Endothelial cell of umbilical vein (primary cell): ENCODE results near the gene EPS8L1. TPM values are rescaled to one million over a fixed set of nuclear protein-coding genes. Genes with fewer than 3 reads are reported as not detected.
A peak's percentile ranks its signal among the peaks of the same experiment; 100 is the strongest.

Experiments
- BruUV-seq: library from RNA; stranded (reverse); fragments of 400-500 nt; replicated peaks from 2 replicates; lab custom pipeline; 2021; lab: Mats Ljungman, UMichigan
- CTCF ChIA-PET: fragments of 300-600, 350-600 bp; sonication (Branson Sonifier 250); formaldehyde crosslinking; loops from one replicate; lab custom pipeline; 2021; ENCODE audit warnings: antibody characterized with exemption, inconsistent platforms; lab: Charles Lee
- POLR2A ChIA-PET: fragments of 300-600, 350-600 bp; sonication (Branson Sonifier 250); formaldehyde crosslinking; loops from one replicate; lab custom pipeline; 2021; ENCODE audit warnings: antibody characterized with exemption, inconsistent platforms; lab: Charles Lee
- DNase-seq: peaks from one replicate; pipeline ENCODE4 v3.0.0-alpha.2; 2011; ENCODE audit warnings: low read depth, low spot score
- FAIRE-seq: peaks from 2 replicates; lab custom pipeline; 2011; peaks lifted over from hg19 to GRCh38; lab: Jason Lieb, UNC
- H2AFZ ChIP-seq: 2 replicates; pipeline ENCODE4 v1.6.0; 2012; ENCODE audit warnings: low read depth, low read length, control low read depth, inconsistent platforms
- H3K27ac ChIP-seq: 2 replicates; pipeline ENCODE4 v1.5.1; 2011; ENCODE audit warnings: low read depth, mild to moderate bottlenecking, control low read depth, low read length, moderate library complexity; ENCODE audit not compliant: insufficient read depth
- H3K27me3 ChIP-seq, 2 experiments: 2 replicates each; pipeline versions ENCODE4 v1.6.0 to v1.6.1; 2011; ENCODE audit warnings: low read length in 2 of 2, mixed read lengths in 1 of 2; ENCODE audit not compliant: control insufficient read depth in 2 of 2, insufficient read depth in 2 of 2
- H3K36me3 ChIP-seq, 2 experiments: 2 replicates in 1 of 2; 3 replicates in 1 of 2; pipeline ENCODE4 v1.5.1; 2011; ENCODE audit warnings: low read length in 2 of 2, mild to moderate bottlenecking in 1 of 2, moderate library complexity in 1 of 2; ENCODE audit not compliant: control insufficient read depth in 2 of 2, insufficient read depth in 2 of 2; ENCODE audit errors: extremely low read depth in 1 of 2
- H3K4me1 ChIP-seq: 3 replicates; pipeline ENCODE4 v1.5.1; 2011; ENCODE audit warnings: mild to moderate bottlenecking, low read length; ENCODE audit not compliant: control insufficient read depth, insufficient read depth; ENCODE audit errors: extremely low read depth
- H3K4me2 ChIP-seq: 2 replicates; pipeline ENCODE4 v1.6.1; 2011; ENCODE audit warnings: low read length, control low read depth, mixed read lengths; ENCODE audit not compliant: insufficient read depth
- H3K4me3 ChIP-seq, 3 experiments: fragments of 200-600 bp in 1 of 3; sonication (generic), shearing (Covaris generic) in 1 of 3; replicated peaks in 1 of 3; 2 replicates each; pipeline ENCODE4 v1.5.1; 2011 to 2016; ENCODE audit warnings: control low read depth in 3 of 3, low read length in 3 of 3, mild to moderate bottlenecking in 2 of 3, inconsistent platforms in 1 of 3, low read depth in 1 of 3, moderate library complexity in 1 of 3; ENCODE audit not compliant: insufficient read depth in 1 of 3
- H3K79me2 ChIP-seq: 2 replicates; pipeline ENCODE4 v1.6.0; 2012; ENCODE audit warnings: low read length, inconsistent platforms; ENCODE audit not compliant: control insufficient read depth, insufficient read depth
- H3K9ac ChIP-seq: replicated peaks from 2 replicates; pipeline ENCODE3; 2011; ENCODE audit warnings: low read length, control low read depth; ENCODE audit not compliant: insufficient read depth; ENCODE audit errors: extremely low read depth
- H3K9me1 ChIP-seq: replicated peaks from 3 replicates; pipeline ENCODE4 v1.6.0; 2011; ENCODE audit warnings: mild to moderate bottlenecking, low read length; ENCODE audit not compliant: control insufficient read depth, insufficient read depth; ENCODE audit errors: extremely low read depth
- H3K9me3 ChIP-seq: replicated peaks from 2 replicates; pipeline ENCODE4 v1.5.1; 2012; ENCODE audit warnings: low read length, inconsistent platforms; ENCODE audit not compliant: control insufficient read depth, insufficient read depth
- H4K20me1 ChIP-seq: replicated peaks from 2 replicates; pipeline ENCODE3; 2011; ENCODE audit warnings: mild to moderate bottlenecking, low read length; ENCODE audit not compliant: control insufficient read depth, insufficient read depth; ENCODE audit errors: extremely low read depth
- EZH2 ChIP-seq: IDR thresholded peaks from 2 replicates; pipeline ENCODE4 v1.6.1; 2012; ENCODE audit warnings: borderline replicate concordance, low read depth, mild to moderate bottlenecking, moderate library complexity, low read length, inconsistent platforms; ENCODE audit not compliant: severe bottlenecking
- GATA2 ChIP-seq: IDR thresholded peaks from 2 replicates; pipeline ENCODE4 v1.7.0; 2011; ENCODE audit warnings: low read depth, mild to moderate bottlenecking, moderate library complexity, mixed read lengths, low read length; ENCODE audit not compliant: insufficient read length, insufficient read depth
- JUN ChIP-seq: IDR thresholded peaks from 2 replicates; pipeline ENCODE4 v1.6.1; 2011; ENCODE audit warnings: borderline replicate concordance, low read depth; ENCODE audit not compliant: insufficient read length, insufficient read depth
- MAX ChIP-seq: IDR thresholded peaks from 2 replicates; pipeline ENCODE4 v1.6.1; 2011; ENCODE audit not compliant: insufficient read depth, insufficient read length
- MYC ChIP-seq: IDR thresholded peaks from one replicate; pipeline ENCODE4 v1.6.1; 2011; ENCODE audit warnings: mild to moderate bottlenecking, low read depth, low read length
- POLR2AphosphoS5 ChIP-seq: IDR thresholded peaks from 2 replicates; pipeline ENCODE4 v1.6.1; 2012; ENCODE audit warnings: low read depth, mild to moderate bottlenecking, control low read depth, low read length, moderate library complexity; ENCODE audit not compliant: insufficient read depth
- dilution Hi-C: fragments of 300-500 bp; cut with MboI; formaldehyde crosslinking; loops from one replicate; pipeline ENCODE4 v1.15.0; 2019; ENCODE audit warnings: low sequenced_read_pairs; ENCODE audit not compliant: extremely low pct_ligation_motif_present
- intact Hi-C: fragments of 100-400 bp; cut with micrococcal nuclease; formaldehyde crosslinking; loops from one replicate; pipeline ENCODE4 v1.10.0; 2022
- polyA plus RNA-seq, 4 experiments: library from polyadenylated mRNA; depleted of rRNA in 3 of 4; stranded (reverse) in 3 of 4; unstranded in 1 of 4; fragments of >200 nt; gene quantifications; 2 replicates each; pipeline versions ENCODE4 v1.2.1 to v1.2.3, GENCODE V29; 2011 to 2012; ENCODE audit warnings: missing spikeins in 1 of 4
- total RNA-seq: library from RNA; stranded (reverse); gene quantifications from 2 replicates; pipeline ENCODE4 v1.2.3, GENCODE V29; 2021
- TF ChIP-seq, protein P1 (sequence below), 2 donors: IDR thresholded peaks; 1 replicate in 1 of 2; 2 replicates in 1 of 2; pipeline ENCODE4 v1.5.1; 2011; ENCODE audit warnings: low read length in 2 of 2, mild to moderate bottlenecking in 2 of 2, moderate library complexity in 2 of 2, control low read depth in 1 of 2, inconsistent platforms in 1 of 2, low read depth in 1 of 2; ENCODE audit not compliant: insufficient read depth in 1 of 2; ENCODE audit errors: extremely low read depth in 1 of 2

EPS8L1 gene
- total and polyA plus RNA-seq, 2 donors (not counting 3 experiments of a cell fraction or from before 2014, with no cell fraction given): 15.9 to 28.9 TPM

DNA sequence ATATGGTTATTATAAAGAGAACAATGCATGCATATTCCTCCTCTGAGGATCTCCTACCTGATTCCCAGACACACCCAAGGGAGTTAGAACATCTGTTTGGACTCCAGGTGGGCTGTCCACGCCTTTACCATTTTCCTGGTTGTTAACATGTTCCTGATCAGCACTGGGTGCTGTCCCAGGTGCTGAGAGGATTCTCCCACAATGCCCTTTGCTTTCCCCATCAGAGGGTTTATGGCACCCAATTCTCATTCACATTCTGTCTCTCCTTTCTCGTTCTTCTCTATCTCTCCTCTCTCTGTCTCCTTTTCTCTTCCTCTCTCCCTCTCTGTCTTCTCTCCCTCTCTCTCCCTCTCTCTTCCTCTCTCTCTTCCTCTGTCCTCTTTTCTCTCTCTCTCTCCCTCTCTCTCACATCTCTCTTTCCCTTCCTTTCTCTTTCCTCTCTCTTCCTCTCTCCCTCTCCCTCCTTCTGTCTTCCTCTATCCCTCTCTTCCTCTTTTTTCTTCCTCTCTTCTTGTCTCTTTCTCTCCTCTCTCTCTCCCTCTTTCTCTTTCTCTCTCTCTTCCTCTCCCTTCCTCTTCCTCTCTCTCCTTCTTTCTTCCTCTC, 9.5 kb upstream of the EPS8L1 start:
- ChIA-PET CTCF (interaction anchor here (0.8 to 0.9 kb wide), 2 partner anchors 14 to 22 kb away, joined by 3 read pairs; no protein-coding TSS in a partner anchor), POLR2A (no interaction called here)
- Histone ChIP-seq H2AFZ (no peak overlapping the region), H3K79me2 (peaks cover 11% of the 10 kb centered on the region), H3K4me3 (no peak overlapping the region), H3K9ac (no peak overlapping the region), H3K4me2 (no peak overlapping the region), H3K36me3 (no peaks in the 10 kb centered on the region), H4K20me1 (no peaks in the 10 kb centered on the region), H3K4me1 (peaks cover 10% of the 10 kb centered on the region), H3K27me3 (peaks cover 23% of the 10 kb centered on the region in 2 experiments), H3K9me1 (no peaks in the 10 kb centered on the region), H3K27ac (no peak overlapping the region), H3K9me3 (no peaks in the 10 kb centered on the region)
- DNase-seq (no peak), FAIRE-seq (no peak)
- dilution Hi-C loops: no loop called here
- intact Hi-C loops: no loop called here
- peak; percentile 6 for TF ChIP-seq EZH2
- TF ChIP-seq MAX: no peak
- BruUV-seq: no TSS peak

GRCh38 chr19:55067869-55068268, 7.8 kb upstream of the EPS8L1 start:
- no peaks in the 10 kb centered on the region for H3K9me3 ChIP-seq
- no peak overlapping the region for H3K9ac ChIP-seq
- H3K4me1 ChIP-seq: peaks cover 6% of the 10 kb centered on the region
- DNase-seq (no peak), FAIRE-seq (no peak)
- ChIA-PET CTCF (interaction anchor here (2.5 kb wide), 1 partner anchor 12 kb away, joined by 9 read pairs; no protein-coding TSS in a partner anchor), POLR2A (no interaction called here)
- H3K36me3 ChIP-seq: no peaks in the 10 kb centered on the region
- dilution Hi-C loops (no loop called here), intact Hi-C loops (no loop called here)
- TF ChIP-seq POLR2AphosphoS5 (no peak), MYC (no peak), JUN (no peak), MAX (no peak), EZH2 (no peak), GATA2 (no peak)
- TF ChIP-seq, protein P1, sequence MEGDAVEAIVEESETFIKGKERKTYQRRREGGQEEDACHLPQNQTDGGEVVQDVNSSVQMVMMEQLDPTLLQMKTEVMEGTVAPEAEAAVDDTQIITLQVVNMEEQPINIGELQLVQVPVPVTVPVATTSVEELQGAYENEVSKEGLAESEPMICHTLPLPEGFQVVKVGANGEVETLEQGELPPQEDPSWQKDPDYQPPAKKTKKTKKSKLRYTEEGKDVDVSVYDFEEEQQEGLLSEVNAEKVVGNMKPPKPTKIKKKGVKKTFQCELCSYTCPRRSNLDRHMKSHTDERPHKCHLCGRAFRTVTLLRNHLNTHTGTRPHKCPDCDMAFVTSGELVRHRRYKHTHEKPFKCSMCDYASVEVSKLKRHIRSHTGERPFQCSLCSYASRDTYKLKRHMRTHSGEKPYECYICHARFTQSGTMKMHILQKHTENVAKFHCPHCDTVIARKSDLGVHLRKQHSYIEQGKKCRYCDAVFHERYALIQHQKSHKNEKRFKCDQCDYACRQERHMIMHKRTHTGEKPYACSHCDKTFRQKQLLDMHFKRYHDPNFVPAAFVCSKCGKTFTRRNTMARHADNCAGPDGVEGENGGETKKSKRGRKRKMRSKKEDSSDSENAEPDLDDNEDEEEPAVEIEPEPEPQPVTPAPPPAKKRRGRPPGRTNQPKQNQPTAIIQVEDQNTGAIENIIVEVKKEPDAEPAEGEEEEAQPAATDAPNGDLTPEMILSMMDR (IDR thresholded peaks at IDR 0.05; ENCODE audit: extremely low read depth in 1 of 2, insufficient read depth in 1 of 2, low read depth in 1 of 2, low read length in 2 of 2): no peak
- H3K4me2 ChIP-seq: no peak overlapping the region
- no peaks in the 10 kb centered on the region for H4K20me1 ChIP-seq
- H3K79me2 ChIP-seq: no peaks in the 10 kb centered on the region
- H3K4me3 ChIP-seq: no peak overlapping the region
- no peaks in the 10 kb centered on the region for H3K9me1 ChIP-seq
- H2AFZ ChIP-seq: no peak overlapping the region
- BruUV-seq: no TSS peak
- peaks cover 23% of the 10 kb centered on the region in 2 experiments for H3K27me3 ChIP-seq
- no peak overlapping the region for H3K27ac ChIP-seq
